Measurements from ENCODE around the gene MTO1.
"Not testable (repeated sequence)": the region's sequence is repeated elsewhere in the genome, so short reads cannot be mapped to it uniquely, and the experiment has no call there.

MTO1 gene

GRCh38 chr6:73515204-73515655 lies 53.7 kb downstream of the MTO1 start:
- H3K9me3 Mint-ChIP-seq, result no peaks in the 10 kb centered on the region
- no peak overlapping the region for H3K4me3 Mint-ChIP-seq
- H3K4me1 Mint-ChIP-seq, result peaks cover 31% of the 10 kb centered on the region
- peaks cover 54% of the 10 kb centered on the region for H3K36me3 Mint-ChIP-seq (ENCODE audit: low read depth)
- H3K27me3 Mint-ChIP-seq (ENCODE audit: low read depth), result no peaks in the 10 kb centered on the region
- peak overlapping the region in 2 of 3 experiments; percentile 92 to 93 for H3K27ac Mint-ChIP-seq
- TF ChIP-seq CTCF (IDR thresholded peaks at IDR 0.05; ENCODE audit: unreplicated experiment in 3 of 3), result no peak

DNA sequence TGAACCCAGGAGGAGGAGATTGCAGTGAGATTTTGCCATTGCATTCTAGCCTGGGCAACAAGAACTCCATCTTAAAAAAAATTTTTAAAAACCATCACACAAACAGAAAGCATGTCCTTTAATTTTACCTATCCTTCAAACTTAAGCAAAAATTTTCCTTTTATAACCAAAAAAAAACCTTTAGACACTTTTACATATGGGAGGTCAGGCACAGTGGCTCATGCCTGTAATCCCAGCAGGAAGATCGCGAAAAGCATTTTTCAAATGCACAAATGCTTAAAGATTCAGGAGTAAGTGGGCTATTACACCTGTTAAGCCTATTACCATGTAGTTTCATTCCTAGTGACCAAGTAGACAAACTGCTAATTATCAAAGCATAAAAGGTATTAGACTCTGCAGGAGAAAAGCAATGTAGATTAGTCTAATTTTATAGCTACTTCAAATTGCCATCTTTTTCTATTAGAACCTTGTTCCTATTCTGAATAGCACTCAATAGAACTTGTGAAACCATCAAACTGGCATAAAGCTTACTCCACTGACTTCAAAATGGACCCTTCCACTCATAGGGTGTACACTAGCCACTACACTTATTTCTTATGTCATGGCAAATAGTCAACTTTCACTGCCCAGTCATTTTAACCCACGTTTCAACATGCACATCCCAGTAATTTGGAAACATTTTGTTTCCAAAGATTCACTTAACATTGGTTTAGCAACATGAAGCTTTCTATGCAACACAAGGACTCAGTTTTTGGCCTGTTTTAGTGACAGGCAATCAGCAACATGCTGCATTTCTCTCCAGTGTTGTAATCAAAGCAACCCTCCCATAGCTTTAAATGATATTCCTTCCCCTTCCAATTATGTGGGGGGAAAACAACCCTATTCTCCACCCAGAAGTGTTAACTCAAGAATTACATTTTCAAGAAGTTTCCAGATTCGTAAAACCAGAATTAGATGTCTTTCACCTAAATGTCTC lies 55.3 kb downstream of the MTO1 start:
- no peak for TF ChIP-seq CTCF (IDR thresholded peaks at IDR 0.05; ENCODE audit: unreplicated experiment in 3 of 3)
- H3K27me3 Mint-ChIP-seq (ENCODE audit: low read depth), result no peaks in the 10 kb centered on the region
- H3K9me3 Mint-ChIP-seq, result no peaks in the 10 kb centered on the region
- H3K4me1 Mint-ChIP-seq, result peaks cover 33% of the 10 kb centered on the region
- H3K4me3 Mint-ChIP-seq, result peak overlapping the region; percentile 43 to 73 (median 59)
- peak overlapping the region; percentile 67 to 93 (median 92) for H3K27ac Mint-ChIP-seq
- H3K36me3 Mint-ChIP-seq (ENCODE audit: low read depth), result peaks cover 63% of the 10 kb centered on the region

DNA sequence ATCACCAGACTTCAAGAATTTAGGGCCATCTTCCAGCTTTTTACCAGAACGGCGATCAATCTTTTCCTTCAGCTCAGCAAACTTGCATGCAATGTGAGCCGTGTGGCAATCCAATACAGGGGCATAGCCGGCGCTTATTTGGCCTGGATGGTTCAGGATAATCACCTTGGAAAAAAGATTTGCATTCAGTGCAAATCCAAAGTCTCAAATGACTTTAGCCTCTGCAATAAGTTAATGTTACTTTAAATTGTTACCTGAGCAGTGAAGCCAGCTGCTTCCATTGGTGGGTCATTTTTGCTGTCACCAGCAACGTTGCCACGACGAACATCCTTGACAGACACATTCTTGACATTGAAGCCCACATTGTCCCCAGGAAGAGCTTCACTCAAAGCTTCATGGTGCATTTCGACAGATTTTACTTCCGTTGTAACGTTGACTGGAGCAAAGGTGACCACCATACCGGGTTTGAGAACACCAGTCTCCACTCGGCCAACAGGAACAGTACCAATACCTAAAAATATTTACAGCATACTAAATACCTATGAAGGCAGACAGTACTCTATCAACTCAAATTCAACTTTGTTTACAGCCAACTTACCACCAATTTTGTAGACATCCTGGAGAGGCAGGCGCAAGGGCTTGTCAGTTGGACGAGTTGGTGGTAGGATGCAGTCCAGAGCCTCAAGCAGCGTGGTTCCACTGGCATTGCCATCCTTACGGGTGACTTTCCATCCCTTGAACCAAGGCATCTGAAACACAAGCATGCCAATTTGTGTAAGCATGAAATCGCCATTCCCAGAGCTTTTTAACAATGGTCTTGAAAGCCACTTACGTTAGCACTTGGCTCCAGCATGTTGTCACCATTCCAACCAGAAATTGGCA lies 56.8 kb downstream of the MTO1 start:
- Mint-ChIP-seq H3K4me3 (peak overlapping the region; percentile 93 to 99 (median 93)), H3K27ac (peak overlapping the region; percentile 97 to 99 (median 99)), H3K4me1 (peaks cover 37% of the 10 kb centered on the region), H3K36me3 (ENCODE audit: low read depth) (peaks cover 63% of the 10 kb centered on the region)
- H3K9me3 Mint-ChIP-seq; H3K27me3 Mint-ChIP-seq (ENCODE audit: low read depth): not testable (repeated sequence)

GRCh38 chr6:73518982-73519881 lies 57.7 kb downstream of the MTO1 start:
- Mint-ChIP-seq H3K27ac (peak overlapping the region; percentile 97 to 99 (median 99)), H3K4me3 (peak overlapping the region; percentile 93 to 99 (median 93)), H3K36me3 (ENCODE audit: low read depth) (peaks cover 63% of the 10 kb centered on the region), H3K4me1 (peaks cover 37% of the 10 kb centered on the region)
- not testable (repeated sequence) for H3K9me3 Mint-ChIP-seq; H3K27me3 Mint-ChIP-seq (ENCODE audit: low read depth)

- H3K27ac Mint-ChIP-seq, result peak overlapping the region; percentile 97 to 99 (median 99)
- peaks cover 37% of the 10 kb centered on the region for H3K4me1 Mint-ChIP-seq
- H3K9me3 Mint-ChIP-seq, result no peaks in the 10 kb centered on the region
- peaks cover 57% of the 10 kb centered on the region for H3K36me3 Mint-ChIP-seq (ENCODE audit: low read depth)
- TF ChIP-seq CTCF (IDR thresholded peaks at IDR 0.05; ENCODE audit: unreplicated experiment in 3 of 3), result no peak
- H3K4me3 Mint-ChIP-seq, result peak overlapping the region; percentile 93 to 99 (median 93)
- H3K27me3 Mint-ChIP-seq (ENCODE audit: low read depth), result no peaks in the 10 kb centered on the region
Observed at GRCh38 chr6:73519926-73520687, 58.6 kb downstream of the MTO1 start.

All from nephron (organoid).